Putamen (tissue), 1 donor: ENCODE data around the gene ARHGAP40.

Experiments used
- DNase-seq: peaks from one replicate; pipeline ENCODE4 v3.0.0-alpha.2; 2016; ENCODE audit warnings: low spot score

Gene ARHGAP40

DNA sequence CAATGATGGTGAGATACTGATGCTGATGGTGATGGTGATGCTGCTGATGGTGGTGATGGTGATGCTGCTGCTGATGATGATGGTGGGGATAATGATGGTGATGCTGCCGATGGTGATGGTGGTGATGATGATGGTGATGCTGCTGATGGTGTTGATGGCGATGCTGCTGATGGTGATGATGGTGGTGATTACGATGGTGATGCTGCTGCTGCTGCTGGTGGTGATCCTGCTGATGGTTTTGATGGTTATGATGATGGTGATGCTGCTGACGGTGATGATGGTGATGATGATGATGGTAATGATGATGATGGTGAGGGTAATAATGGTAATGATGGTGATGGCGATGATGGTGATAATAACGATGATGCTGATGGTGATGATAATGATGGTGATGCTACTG lies 50.0 kb downstream of the ARHGAP40 start:
- no peak for DNase-seq

DNA sequence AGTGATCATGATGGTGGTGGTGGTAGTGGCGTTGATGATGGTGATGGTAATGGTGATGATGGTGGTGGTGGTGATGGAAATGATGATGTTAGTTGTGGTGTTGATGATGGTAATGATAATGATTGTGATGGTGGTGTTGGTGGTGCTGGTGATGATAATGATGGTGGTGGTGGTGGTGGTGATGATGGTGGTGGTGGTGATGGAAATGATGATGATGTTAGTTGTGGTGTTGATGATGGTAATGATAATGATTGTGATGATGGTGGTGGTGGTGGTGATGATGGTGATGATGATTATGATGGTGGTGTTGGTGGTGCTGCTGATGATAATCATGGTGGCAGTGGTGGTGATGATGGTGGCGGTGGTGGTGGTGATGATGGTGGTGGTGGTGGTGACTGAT lies 51.4 kb downstream of the ARHGAP40 start:
- no peak for DNase-seq

DNA sequence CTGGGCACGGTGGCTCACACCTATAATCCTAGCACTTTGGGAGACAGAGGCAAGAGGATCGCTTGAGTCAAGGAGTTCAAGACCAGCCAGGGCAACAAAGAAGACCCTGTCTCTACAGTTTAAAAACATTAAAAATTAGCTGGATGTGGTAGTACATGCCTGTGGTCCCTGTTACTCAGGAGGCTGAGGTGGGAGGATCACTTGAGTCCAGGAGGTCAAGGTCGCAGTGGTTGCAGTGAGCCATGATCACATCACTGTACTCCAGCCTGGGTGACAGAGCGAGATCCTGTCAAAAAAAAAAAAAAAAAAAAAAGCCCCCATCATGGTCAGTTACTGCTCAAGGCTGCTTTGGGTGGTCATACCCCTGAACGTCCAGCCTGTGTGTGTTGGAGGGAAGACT lies 55.8 kb downstream of the ARHGAP40 start:
- DNase-seq, result no peak

DNA sequence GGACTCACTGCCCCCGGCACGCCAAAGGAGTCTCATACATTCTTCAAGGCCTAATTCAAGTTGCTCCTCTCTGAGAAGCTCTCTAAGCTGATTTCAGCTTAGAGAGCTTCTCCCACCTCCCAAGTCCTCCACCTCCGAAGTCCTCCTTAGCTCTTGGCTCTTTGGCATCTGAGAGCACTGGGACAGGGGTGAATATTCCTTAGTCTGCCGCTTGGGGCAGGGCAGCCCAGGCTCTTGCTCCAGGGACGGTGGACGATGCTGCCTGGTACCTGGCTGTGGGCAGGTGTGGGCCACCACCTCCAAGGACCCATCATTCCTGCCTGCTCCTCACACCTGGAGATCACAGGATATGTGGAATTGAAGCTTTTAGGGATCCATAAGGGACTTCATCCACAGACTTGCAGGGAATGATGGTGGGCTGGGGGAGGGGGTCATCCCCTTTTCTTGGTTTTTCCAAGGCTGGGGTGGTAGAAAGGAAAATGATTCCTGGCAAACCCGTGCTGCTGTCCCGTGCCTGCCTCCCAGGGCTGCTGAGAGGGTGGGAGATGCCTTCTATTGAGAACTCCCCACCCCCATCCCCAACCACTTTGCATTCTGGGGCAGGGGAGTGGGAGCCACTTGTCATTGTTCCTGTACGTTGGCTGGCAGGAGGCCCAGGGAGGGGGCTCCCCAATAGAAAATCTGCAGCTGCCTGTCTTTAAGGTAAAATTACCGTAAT lies 57.4 kb downstream of the ARHGAP40 start:
- no peak for DNase-seq

DNA sequence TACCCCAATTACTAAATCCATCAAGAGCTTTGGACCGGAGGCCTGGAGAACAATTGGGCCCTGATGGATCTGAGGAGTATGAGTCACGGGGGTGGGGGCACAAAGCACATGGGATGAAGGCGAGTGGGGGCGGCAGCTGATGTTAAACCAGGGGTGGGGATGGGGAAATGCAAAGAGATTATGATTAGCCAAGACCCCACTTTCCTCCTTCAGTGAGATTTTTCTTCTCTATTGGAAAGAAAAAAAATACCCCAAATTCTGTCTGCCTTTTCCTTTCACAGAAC lies 57.9 kb downstream of the ARHGAP40 start:
- no peak for DNase-seq

DNA sequence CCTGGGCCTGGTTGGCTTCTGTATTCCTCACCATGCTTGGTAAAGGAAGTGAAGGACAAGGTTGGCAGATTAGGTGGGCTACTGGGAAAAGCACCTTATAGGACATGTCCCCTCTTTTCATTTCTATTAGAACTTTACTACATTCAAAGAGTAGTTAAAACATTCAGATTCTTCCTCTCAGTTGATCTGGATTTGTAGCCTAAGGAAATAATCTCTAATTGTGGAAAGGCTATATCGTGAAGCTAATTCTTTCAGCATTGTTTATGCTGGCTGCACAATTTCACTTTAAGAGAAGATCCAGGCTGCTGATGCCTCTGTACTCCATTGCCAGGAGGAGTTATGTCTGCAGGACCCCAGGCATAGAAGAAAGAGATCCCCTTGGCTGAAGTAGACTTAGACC lies 58.8 kb downstream of the ARHGAP40 start:
- DNase-seq, result no peak

DNA sequence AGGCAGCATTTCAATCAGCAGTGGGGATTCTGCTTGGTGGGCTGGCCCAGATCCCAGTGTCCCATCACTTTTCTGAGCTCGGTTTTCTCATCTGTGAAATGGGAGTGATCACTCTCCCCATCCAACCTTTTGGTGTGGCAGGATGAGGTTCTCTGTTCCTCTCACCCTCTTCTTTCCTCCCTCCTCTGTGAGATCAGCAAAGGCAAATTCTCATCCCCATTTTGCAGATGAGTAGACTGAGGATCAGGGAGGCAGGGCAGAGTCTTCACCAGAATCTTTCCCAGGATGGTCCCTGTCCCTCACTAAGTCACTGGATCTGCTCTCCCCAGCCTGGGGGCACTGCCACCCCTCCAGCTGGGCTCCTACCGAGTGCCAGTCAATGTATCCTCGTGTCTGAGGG lies 62.1 kb downstream of the ARHGAP40 start:
- no peak for DNase-seq

DNA sequence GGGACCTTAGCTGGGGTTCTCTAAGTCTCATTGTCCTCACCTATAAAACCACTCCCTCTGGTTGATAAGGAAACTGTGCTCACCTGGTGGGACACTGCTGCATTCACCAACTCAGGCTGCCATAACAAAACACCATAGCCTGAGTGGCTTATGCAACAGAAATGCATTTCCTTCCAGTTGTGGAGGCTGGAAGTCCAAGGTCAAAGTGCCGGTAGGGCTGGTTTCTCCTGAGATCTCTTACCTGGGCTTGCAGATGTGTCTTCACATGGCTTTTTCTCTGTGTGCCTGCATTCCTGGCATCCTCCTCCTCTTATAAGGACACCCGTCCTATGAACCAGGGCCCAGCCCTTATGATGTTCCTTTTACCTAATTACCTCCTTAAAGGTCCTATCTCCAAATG lies 62.7 kb downstream of the ARHGAP40 start:
- DNase-seq, result no peak

DNA sequence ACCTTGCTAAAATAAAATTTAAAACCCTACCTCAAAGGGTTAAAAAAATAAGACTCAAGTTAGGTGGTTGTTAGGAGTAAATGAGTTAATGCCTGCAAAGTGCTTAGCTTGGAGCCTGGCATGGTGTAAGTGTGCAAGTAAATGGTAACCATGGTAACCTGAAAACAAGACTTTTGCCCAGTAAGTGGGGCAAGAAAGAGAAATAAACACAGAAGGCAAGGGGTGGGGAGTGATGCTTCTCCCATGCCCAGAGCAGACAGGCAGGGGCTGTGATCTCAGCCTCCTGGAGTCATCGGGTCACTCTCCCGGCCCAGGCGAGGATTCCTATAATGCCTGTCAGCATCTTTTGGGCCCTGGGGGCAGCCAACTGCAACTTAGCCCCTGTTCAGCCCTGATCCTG lies 63.5 kb downstream of the ARHGAP40 start:
- DNase-seq, result no peak

DNA sequence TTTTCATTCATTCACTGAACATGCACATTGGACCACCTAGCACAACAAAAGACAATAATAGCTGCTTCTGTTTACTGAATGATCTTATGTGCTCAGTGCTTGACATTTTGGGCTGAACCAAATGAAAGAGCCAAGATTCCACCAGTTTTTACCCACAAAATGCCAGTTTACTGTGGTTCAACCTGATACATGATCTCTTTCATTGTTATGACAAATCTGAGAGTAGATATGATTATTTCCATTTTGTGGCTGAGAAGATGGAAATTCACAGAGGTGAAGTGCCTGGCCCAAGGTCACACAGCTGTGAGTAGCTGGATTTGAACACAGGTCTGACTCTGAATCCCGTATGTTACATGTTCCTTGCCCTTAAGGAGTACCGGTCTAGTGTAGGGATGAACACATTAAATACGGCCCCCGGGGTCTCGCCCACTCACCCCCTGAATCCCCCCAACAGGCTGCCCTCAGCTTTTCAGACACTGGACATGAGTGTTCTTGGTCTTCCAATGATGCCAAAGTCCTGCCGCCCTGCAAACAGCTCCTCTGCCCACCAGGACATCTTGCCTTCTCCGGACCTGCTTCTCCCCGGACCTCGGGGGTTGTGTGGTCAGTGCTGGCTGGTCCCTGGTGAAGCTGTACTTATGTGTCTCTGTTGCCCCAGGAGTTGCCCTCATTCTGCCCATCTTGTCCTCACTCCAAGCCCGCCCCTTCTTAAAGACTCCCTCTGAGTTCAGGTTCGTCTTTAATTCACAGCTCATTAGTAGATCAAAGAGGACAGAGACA lies 64.1 kb downstream of the ARHGAP40 start:
- DNase-seq, result no peak

DNA sequence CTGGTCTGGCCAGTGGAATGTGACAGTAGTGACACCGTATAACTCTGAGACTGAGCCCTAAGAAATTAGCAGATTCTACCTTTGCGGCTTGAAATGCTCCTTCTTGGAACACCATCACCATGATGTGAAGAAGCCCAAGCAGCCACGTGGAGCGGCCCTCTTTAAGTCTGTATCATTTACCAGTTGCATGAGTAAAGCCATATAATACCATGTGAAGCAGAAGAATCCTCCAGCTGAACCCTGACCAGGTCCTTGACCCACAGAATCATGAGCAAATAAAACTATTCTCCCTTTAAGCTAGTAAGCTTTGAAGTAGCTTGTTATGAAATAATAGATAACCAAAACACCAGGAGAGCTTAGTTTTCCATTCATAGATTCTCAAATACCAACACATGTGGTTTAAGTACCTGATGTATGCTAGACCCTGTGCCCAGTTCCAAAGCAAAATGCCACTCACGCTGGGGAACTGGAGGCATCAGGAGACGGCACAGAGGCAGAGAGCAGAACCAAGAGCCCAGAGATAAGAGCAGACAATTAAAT lies 65.9 kb downstream of the ARHGAP40 start:
- no peak for DNase-seq

DNA sequence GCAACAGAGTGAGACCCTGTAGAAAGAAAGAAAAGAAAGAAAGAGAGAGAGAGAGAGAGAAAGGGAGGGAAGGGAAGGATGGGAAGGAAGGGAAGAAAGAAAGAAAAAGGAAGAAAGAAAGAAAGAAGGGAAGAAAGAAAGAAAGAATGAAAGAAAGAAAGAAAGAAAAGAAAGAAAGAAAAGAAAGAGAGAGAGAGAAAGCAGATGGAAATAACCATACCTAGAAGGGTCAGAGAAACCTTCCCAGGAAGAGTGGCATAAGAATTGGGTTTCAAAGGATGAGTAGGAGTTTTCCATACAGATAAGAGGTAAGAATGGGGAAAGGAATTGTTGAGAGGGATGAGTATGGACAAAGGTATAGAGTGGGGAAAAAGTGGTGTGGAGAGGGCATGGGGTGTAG lies 68.1 kb downstream of the ARHGAP40 start:
- no peak for DNase-seq

DNA sequence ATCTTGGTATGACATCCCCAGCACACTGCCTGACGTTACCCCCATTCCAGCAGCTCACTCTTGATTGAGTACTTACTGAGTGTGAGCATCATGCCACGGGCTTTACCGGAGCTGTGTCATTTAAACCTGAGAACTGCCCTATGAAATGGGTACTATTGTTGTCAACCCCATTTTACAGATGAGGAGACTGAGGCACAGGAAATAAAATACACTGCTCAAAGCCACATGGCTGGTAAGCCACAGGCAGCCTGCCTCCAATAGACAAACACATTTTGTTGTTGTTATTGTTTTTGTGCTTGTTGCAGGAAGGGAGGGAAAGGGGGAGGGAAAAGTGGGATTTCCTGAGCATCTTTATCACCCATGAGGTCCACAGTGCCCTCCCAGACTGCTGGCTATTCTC lies 69.2 kb downstream of the ARHGAP40 start:
- no peak for DNase-seq

DNA sequence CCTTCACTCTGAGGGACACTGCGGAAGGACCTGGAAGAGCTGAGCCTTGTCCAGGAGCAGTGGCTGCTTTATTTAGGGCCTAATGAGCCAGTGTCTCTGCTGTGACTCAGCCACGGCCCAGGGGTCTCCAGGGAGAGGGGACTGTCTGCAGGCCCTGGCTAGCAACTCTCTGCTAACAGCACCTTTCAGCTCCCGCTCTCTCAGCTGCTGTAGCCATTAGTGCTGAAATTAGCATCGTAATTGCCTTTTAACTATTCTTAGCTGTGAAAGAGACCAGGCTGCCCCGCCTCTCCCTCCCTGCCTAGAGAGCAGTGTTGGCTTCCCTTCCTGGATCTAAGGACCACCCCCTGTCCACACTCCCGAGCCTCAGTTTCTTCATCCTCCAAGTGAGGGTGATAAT lies 69.6 kb downstream of the ARHGAP40 start:
- DNase-seq, result no peak

DNA sequence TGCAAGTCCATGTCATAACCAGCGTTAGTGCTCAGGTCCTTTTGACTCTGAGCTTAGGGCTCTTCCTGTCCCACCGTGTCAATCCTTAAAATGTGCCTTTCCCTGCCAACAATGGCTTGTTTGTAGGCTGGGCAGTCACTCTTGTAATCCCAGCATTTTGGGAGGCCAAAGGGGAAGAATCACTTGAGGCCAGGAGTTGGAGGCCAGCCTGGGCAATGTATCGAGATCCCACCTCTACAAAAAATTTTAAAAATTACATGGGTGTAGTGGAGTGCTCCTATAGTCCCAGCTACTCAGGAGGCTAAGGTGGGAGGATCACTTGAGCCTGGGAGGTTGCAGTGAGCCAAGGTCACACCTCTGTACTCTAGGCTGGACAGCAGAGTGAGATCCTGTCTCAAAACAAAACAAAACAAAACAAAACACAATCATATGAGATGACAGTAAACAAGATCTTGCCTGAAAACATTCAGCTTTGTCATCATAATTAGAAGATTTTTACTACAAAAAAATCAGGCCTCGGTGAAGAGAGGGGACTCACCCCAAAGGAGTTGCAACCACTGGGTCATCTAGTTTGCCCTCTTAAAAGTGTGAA lies 70.2 kb downstream of the ARHGAP40 start:
- no peak for DNase-seq

DNA sequence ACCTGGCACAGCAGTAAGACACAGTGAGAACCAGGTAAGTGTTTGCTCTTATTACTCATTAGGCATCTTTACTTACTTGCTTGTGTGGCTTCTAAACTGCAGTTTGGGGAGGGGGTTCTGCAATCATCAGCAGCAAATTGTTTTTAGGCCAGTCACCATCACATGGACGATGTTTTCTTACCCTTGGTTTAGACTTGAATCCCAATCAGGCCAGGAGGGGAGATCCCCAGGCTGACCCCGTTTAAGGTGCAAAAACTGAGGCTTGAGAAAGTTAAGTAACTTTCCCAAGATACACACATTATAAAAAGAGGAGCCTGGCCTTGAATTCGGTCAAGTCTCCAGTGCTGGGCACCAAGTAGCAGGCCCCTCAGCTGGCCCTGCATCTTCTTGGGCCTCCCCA lies 70.9 kb downstream of the ARHGAP40 start:
- DNase-seq, result no peak

DNA sequence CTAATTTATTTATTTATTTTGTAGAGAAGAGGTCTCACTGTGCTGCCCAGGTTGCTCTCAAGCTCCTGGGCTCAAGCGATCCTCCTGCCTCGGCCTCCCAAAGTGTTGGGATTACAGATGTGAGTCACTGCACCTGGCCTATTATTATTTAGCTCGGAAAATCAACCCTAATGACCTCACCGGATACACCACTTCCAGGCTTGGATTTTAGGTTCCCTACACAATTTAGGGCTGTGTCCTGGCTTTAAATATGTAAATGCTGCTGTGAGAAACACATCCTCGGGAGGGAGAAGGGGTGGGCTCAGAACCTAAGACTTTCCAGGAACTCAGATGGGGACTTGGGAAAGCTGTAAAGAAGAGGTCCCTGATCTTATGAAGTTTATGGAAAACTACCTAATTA lies 71.7 kb downstream of the ARHGAP40 start:
- no peak for DNase-seq

DNA sequence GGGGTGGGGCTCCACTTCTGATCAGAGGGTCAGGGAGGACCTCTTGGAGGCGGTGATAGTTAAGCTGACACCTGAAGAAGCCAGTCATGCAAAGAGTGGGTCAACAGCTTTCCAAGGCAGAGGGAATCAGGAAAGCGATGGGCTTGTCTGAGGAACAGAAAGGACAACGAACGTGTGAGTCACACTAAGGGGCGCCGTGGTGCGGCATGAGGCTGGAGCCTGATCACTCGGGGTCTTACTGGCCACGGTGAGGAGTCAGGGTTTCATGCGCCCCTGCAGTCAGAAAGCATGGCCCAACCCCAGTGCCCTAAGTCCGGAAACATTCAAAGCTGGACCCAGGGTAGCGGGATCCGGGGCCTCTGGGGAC lies 72.1 kb downstream of the ARHGAP40 start:
- DNase-seq, result no peak

DNA sequence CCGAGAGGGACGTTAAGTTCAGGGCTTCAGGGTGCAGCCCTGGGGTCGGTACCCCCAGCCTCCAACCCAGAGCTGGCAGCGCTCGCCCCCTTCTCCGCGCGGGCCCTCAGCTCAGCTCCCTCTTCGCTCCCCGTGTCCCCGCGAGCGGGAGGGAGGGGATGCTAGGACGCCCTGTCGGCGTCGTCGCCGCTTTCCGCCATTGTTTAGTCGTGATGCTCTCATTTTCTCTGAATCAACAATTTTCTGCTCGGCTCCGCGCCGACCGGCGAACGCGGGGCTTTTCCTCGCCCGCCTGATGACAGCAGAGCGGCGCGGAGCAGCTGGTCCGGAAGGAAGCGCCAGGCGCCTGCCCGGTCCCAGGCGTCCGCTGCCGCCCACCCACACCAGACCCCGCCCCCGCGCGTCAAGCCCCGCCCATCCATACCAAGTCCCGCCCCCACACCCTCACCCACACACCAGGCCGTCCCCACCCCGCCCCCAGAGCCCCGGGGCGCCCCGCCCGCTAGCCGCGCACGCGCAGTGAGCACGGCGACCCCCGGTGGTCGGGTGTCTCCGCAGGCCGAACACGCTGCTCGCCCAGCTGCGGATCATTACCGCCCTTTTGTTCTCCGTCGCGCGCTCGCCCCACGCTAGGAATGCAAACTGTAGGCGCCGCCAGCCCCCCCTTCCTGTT lies 72.6 kb downstream of the ARHGAP40 start:
- DNase-seq, result peak; percentile 78

DNA sequence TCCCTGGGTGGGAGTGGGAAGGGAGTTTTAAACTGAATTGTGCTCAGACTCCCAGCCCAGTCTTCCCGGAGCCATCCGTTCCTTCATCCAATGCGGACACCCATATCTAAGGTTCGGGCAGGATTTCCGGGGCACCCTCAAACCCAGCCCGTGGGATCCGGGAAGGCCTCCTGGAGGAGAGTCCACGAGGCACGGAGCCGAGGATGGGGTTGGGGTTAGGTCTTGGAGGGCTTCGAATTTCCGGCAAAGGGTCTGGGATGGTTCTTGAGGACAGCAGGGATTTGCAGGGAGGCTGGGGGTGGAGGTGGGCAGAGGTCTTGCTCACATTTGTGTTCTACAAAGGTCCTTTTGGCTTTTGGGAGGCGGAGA lies 73.1 kb downstream of the ARHGAP40 start:
- DNase-seq, result no peak

DNA sequence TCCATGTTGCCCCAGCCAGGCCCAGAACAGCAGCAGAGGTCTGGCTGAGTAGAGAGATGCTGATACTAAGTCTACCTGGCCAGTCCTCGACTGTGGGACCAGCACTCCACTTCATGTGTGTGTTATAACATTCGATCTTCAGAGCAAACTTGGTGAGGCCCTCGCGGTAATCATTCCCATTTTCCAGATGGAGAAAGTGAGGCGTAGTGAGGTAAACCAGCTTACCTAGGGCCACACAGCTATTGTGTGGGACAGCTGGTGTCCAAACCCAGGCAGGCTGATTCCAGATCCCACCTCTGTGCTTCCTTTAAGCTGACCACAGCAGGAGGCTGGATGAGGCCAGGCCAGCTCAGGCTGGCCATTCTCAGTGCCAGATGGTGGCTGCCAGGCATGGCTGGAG lies 75.0 kb downstream of the ARHGAP40 start:
- no peak for DNase-seq

DNA sequence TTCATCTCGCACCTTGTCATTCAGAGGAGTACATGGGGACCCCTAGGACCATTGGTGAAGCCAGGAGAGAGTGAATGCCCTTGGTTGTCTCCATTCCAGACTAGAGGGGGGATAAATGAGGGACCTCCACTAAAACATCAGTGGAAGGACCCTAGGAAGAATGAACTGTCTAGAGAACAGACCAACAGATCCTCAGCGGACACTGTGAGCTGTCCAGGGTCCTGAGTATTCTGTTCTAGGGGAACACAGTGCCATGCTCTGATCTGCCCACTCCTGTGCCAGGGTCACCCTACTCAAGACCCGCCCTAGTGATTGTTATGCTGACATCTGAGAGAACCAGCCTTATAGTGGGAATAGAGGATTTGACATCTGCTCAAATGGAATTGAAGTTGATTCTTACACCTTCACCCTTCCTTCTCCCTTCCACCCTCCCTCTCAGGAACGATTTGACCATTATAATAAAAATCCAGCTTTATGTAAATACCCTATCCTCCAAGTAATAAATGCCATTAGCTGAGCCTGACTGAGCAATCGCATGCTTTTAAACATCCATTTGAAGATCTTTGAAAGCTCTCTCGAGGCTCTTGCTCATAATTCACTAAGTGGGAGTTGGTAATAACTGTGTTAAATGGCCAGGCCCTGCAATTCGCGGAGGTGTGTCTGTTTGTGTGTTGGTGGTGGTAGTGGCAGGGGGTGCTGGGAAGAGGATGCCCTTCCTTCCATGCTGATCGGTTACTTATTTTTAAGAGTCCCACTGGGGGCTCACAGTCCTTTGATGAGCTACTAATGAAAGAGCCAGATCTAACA lies 79.1 kb downstream of the ARHGAP40 start:
- no peak for DNase-seq
